MG63 (cell line): ENCODE data around the gene DLG2. TPM values are rescaled to one million over a fixed set of nuclear protein-coding genes. Genes with fewer than 3 reads are reported as not detected.

Experiments used
- DNase-seq: peaks from one replicate; pipeline ENCODE4 v3.0.0-alpha.2; 2020
- H3K27me3 ChIP-seq: fragments of 250-450 bp; sonication (Bioruptor Pico); 2 replicates; pipeline ENCODE4 v1.5.1; 2020; ENCODE audit warnings: mild to moderate bottlenecking, moderate library complexity
- H3K36me3 ChIP-seq: fragments of 250-450 bp; sonication (Bioruptor Pico); 2 replicates; pipeline ENCODE4 v1.5.1; 2020; ENCODE audit warnings: mild to moderate bottlenecking, moderate library complexity
- H3K4me3 ChIP-seq: fragments of 250-450 bp; sonication (Bioruptor Pico); 2 replicates; pipeline ENCODE4 v1.5.1; 2020; ENCODE audit warnings: mild to moderate bottlenecking, moderate library complexity
- H3K9me3 ChIP-seq: fragments of 250-450 bp; sonication (Bioruptor Pico); 2 replicates; pipeline ENCODE4 v1.5.1; 2020; ENCODE audit warnings: mild to moderate bottlenecking, moderate library complexity
- total RNA-seq: library from RNA; depleted of rRNA; stranded (reverse); fragments of >200 nt; shearing (Covaris generic); gene quantifications from 2 replicates; pipeline ENCODE4 v1.2.3, GENCODE V29; 2014; ENCODE audit warnings: low replicate concordance

The DLG2 gene
- total RNA-seq, 1 experiment from 2014 or later = 0.10 TPM

DNA sequence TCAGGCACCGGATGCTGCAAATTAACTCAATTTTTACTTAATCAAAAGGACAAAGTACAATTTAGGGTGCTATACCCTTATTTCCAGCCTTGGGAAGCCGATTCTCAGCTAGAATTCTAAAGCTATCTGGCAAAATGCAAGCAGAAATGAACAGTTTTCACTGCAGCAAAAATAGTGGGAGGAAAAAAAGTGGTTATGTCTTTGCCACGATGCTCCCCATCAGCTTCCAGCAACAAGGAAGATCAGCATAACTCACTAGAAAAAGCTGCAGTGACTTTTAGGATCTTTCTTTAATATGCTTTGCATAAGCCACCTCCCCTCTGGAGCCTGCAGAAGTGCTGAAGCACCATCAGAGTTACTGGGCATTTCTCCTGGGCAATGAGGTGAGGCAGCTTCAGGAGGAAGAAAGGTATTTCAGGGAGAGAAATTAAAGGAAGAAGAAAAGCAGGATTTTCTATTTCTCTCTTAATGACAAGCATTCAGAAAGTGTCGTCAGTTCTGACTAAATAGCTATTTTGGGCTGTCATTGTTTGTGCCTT lies 702.9 kb downstream of the DLG2 start:
- no peak for DNase-seq
- H3K27me3 ChIP-seq = peaks cover 11% of the 10 kb centered on the region
- H3K36me3 ChIP-seq = no peaks in the 10 kb centered on the region
- no peaks in the 10 kb centered on the region for H3K9me3 ChIP-seq
- H3K4me3 ChIP-seq = no peak overlapping the region

DNA sequence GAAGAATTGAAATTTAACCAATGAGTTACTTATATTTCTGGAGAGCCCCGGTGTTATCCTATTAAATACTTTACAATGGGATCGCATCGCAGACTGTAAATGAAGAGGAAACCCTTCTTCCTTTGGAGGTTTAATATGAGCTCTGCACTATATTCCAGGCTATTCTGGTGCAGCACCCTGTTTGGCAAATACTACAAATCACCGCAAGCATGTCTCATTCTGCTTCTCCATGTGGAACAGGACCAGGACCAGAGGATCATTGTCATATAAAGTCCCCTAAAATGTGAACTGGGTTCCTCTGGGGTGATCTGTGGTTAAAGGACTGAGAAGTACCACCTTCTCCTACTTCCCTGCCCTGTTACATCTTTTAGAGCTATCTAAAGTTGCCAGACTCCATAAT lies 703.7 kb downstream of the DLG2 start:
- Histone ChIP-seq H3K36me3 (no peaks in the 10 kb centered on the region), H3K27me3 (peaks cover 11% of the 10 kb centered on the region), H3K9me3 (no peaks in the 10 kb centered on the region), H3K4me3 (no peak overlapping the region)
- no peak for DNase-seq

DNA sequence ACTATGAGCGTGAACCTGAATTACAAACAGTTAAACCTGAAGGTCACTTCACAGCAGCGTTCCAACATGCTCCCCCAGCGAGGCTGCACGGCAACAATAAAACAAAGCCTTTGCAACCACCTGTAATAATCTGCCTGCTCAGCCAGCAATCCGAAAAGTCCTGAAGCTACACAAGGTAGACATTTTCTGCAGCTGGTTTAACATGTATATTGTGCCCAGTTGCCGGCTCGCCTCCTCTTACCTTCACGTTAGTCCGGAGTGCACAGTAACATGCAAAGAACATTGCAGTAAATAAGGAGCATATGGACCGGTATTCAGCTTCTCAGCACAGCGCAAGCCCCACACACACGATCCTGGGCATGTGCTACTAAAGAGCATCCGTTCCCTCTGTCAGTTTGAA lies 704.3 kb downstream of the DLG2 start:
- Histone ChIP-seq H3K9me3 (no peaks in the 10 kb centered on the region), H3K36me3 (no peaks in the 10 kb centered on the region), H3K27me3 (peaks cover 11% of the 10 kb centered on the region), H3K4me3 (no peak overlapping the region)
- DNase-seq = no peak

DNA sequence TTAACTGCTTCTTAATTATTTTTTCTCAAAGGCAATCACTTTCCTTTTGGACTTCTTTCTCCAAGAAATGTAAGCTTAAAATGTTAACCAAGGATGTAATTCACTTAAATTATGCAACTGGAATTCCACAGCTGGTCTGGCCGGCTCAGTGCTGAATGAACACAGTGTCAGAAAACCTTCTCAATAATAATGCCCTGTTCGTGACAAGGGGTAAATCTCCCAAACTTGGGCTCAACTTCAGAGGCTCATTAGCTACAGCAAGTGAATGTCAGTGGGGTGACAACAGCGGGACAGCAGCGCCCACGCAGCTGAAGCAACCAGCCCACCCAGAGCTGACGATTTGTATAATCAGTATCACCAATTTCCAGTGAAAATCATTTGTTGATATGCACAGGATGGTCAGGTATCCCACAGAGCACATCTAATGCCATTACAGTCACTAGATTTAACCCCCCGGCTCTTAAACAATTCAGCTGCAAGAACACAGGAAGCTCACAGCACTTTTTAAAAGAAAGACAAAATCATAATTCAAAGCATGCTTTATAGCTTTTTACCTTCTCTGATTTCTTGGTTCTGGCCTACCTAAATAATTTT lies 704.8 kb downstream of the DLG2 start:
- H3K9me3 ChIP-seq = no peaks in the 10 kb centered on the region
- H3K27me3 ChIP-seq = peaks cover 11% of the 10 kb centered on the region
- no peaks in the 10 kb centered on the region for H3K36me3 ChIP-seq
- no peak overlapping the region for H3K4me3 ChIP-seq
- DNase-seq = no peak

DNA sequence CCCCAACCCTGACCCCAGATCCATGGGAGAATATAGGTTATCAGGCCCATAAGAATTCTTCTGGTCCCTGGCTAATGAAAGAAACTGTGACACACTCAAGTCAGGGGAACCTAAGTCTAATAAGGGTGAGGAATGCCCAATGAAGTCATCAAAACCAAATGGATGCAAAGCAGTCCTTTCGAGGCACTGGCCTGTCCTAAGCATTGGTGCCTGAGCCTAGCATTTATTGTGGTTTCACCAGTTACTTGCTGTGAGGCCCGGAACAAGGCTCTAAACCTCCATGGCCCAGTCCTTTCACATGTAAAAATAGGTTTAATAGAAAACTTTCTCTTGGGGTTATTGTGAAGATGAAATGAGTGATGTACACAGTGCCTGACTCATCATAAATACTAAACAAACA lies 712.6 kb downstream of the DLG2 start:
- Histone ChIP-seq H3K27me3 (no peaks in the 10 kb centered on the region), H3K36me3 (no peaks in the 10 kb centered on the region), H3K4me3 (no peak overlapping the region), H3K9me3 (no peaks in the 10 kb centered on the region)
- DNase-seq = no peak

DNA sequence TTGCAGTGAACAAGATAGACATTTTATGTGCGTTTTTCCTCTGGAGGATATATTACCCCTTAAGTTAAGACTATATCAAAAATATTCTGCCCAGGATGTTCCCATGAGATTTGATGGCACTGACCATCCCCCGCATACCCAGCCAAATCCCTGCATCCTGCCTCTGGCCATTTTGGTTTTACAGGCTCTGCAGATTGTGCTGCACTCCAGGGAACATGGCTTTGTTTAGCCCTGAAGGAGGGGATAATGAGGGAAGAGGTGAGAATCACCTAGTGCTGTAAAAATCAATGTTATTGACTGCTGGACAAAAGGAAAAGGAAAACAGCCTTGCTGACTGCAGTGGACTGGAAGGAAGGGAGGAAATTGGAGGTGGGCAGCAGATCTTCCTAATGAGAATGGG lies 717.4 kb downstream of the DLG2 start:
- no peaks in the 10 kb centered on the region for H3K36me3 ChIP-seq
- H3K27me3 ChIP-seq = no peaks in the 10 kb centered on the region
- H3K4me3 ChIP-seq = no peak overlapping the region
- H3K9me3 ChIP-seq = no peaks in the 10 kb centered on the region
- DNase-seq = no peak

DNA sequence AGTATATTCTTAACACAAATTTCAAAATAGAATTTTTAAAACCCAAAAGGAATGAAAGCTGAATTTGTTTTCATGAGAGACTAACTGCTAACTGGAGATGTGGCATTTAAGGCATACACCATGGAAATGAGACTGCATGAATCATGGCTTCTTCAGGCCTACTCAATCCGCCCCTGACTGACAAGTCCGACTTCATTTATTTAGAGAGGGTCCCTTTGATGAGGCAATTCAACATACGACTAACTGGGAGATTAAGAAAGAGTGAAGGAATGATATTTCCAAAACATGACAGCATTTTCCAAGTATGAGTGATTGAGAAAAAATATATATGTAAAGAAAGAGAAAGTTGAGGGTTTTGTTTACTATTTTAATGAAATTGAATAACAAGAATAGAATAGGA lies 720.1 kb downstream of the DLG2 start:
- no peaks in the 10 kb centered on the region for H3K9me3 ChIP-seq
- peak; percentile 25 for DNase-seq
- H3K4me3 ChIP-seq = no peak overlapping the region
- H3K36me3 ChIP-seq = no peaks in the 10 kb centered on the region
- no peaks in the 10 kb centered on the region for H3K27me3 ChIP-seq

DNA sequence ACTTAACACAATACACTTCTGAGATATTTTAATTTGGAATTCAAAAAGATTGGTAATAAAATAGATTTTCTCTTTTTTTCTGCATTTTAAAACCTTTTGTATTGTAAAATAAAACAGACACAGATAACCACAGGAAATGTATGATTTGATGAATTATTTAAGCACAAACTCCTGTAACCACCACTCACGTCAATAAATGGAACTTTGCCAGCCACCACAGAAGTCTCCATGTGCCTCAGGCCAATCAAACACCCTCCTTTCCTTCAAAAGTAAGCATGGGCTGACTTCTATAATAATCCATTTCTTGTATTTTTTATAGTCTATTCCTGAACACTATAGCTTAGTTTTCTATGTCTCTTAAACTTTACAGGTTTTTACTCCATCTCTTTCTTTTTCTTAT lies 721.7 kb downstream of the DLG2 start:
- DNase-seq = no peak

DNA sequence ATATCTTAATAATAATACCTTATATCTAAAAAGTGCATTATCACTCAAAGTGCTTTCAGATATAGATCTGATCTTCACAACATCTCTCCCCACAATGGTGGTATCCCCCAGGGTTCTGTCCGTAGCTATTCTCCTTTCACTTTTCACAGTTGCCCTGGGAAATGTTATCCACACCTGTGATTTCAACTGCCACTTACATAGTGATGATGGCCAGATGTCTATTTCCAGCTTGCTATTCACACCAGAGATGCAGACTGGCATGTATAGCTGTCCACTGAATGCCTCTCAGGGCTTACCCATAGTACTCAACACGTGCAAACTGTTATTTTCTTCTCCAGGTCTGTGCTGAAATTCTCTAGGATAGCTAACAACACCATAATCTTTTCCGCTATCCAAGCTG lies 724.7 kb downstream of the DLG2 start:
- no peaks in the 10 kb centered on the region for H3K9me3 ChIP-seq
- no peaks in the 10 kb centered on the region for H3K27me3 ChIP-seq
- no peaks in the 10 kb centered on the region for H3K36me3 ChIP-seq

More for the DNA sequence above, 721.7 kb downstream of the DLG2 start:
- no peaks in the 10 kb centered on the region for H3K27me3 ChIP-seq
- no peaks in the 10 kb centered on the region for H3K36me3 ChIP-seq
- no peaks in the 10 kb centered on the region for H3K9me3 ChIP-seq
- H3K4me3 ChIP-seq = no peak overlapping the region

DNA sequence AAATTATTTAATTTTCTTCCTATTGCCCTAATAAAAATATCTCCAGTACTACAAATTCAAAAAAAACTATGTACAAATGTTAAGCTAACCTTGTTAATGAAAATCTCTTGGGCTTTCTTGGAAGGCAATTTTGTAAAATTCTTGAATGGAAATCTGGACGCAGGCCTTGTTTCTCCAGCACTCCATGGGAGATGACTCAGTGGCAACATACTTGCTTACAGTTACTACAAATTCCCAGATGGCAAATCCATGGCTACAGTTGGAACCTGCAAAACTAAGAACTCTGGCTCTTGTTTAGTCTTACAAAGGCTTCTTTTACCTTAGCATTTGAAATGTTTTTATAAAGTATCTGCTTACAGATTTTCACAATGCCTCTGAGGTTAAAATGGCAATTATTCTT lies 725.2 kb downstream of the DLG2 start:
- H3K9me3 ChIP-seq = no peaks in the 10 kb centered on the region
- no peaks in the 10 kb centered on the region for H3K27me3 ChIP-seq
- DNase-seq = no peak
- no peak overlapping the region for H3K4me3 ChIP-seq
- no peaks in the 10 kb centered on the region for H3K36me3 ChIP-seq

More for the DNA sequence above, 724.7 kb downstream of the DLG2 start:
- H3K4me3 ChIP-seq = no peak overlapping the region
- DNase-seq = no peak

DNA sequence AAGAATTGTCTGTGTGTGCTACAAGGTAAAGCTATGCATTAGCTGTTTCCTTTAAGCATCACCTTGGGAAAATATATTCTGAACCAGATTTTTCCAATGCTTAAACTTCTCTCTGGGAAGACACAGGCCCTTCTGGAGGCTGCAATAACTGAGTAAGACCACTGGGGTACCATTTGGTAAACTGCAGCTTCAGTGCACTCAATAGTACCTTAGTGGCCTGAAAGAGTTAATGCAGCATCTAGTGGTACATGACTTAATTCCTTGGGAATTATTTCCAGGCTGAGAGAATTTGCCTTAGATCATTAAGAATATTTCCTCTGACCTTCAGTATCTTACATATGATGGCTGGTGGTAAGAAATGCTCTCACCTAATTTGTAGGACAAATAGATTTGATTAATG lies 727.4 kb downstream of the DLG2 start:
- no peak for DNase-seq
- Histone ChIP-seq H3K27me3 (no peaks in the 10 kb centered on the region), H3K36me3 (no peaks in the 10 kb centered on the region), H3K4me3 (no peak overlapping the region), H3K9me3 (no peaks in the 10 kb centered on the region)

DNA sequence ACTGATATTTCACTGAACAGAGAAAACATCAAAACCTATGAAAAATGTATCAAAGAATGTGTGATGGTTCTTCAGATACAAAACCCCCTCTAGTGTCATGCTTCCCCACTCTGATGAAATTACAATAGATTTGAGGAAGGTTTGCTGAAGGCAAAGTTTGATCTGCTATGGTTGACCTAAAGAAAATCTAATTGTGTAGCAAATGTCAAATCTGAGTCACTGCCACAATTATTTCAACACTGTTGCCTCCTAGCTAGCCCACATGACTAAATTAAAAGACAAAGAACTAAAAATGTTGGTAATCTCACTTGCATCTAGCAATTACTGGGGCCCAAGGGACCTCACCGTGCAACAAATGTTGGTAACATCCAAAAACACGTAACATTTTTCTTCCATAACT lies 728.0 kb downstream of the DLG2 start:
- no peak for DNase-seq
- Histone ChIP-seq H3K36me3 (no peaks in the 10 kb centered on the region), H3K9me3 (no peaks in the 10 kb centered on the region), H3K27me3 (no peaks in the 10 kb centered on the region), H3K4me3 (no peak overlapping the region)

DNA sequence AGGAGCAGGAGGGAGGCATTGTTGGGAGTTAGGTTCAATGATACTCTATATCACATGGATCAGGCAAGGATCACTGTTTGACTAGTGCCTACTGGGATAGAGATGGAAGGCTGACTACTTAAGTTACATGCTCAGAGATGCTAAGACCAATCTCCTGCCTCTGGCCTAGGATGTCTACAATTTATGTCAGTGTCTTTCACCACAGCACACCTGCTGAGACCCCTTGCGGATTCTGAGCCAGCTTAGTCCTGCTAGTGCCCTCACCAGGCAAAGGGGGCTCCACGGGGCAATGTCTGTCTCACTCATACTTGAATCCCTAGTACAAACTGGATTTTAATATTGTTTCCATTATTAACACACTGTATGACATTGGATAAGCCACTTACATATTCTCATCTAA lies 732.5 kb downstream of the DLG2 start:
- H3K27me3 ChIP-seq = no peaks in the 10 kb centered on the region
- no peak for DNase-seq
- H3K4me3 ChIP-seq = no peak overlapping the region
- H3K36me3 ChIP-seq = no peaks in the 10 kb centered on the region
- no peaks in the 10 kb centered on the region for H3K9me3 ChIP-seq

DNA sequence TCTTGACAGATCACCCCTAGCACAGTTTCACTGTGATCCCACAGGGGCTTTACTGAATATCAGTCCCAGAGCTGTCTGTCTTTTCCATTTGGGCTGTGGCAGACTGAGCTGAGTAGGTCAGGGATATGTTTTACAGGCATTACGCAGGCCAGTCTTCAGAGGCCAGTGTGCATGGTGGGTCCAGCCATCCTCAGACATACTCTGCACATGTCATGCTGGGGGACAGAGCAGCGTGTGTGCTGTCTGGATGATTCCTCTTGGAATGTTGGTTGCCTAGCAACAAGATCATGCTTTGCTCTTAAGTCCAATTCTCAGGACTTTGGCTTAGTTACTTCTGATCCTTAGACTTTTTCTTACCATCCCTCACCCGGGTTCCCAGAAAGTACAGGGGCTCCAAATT lies 736.5 kb downstream of the DLG2 start:
- Histone ChIP-seq H3K4me3 (no peak overlapping the region), H3K36me3 (no peaks in the 10 kb centered on the region), H3K27me3 (no peaks in the 10 kb centered on the region), H3K9me3 (no peaks in the 10 kb centered on the region)
- no peak for DNase-seq

DNA sequence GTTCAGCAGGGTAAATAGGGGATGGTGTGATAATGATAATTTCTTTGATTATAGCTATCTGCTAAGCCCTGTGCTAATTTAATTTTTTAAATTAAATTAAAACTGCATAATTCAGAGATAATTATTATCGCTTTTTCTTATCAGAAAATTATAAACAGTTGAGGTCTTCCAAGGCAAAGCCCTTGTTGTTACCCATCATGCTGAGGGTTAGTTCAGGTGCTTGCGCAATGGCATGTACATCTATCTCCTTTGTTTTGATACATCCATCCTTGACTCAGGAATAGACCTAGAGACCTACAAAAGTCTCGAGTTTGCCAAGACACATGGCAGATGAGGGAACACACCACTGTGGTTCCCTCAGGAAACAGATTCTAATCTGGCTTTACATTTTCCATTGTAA lies 737.6 kb downstream of the DLG2 start:
- no peak overlapping the region for H3K4me3 ChIP-seq
- H3K9me3 ChIP-seq = no peaks in the 10 kb centered on the region
- no peaks in the 10 kb centered on the region for H3K27me3 ChIP-seq
- no peak for DNase-seq
- H3K36me3 ChIP-seq = no peaks in the 10 kb centered on the region

DNA sequence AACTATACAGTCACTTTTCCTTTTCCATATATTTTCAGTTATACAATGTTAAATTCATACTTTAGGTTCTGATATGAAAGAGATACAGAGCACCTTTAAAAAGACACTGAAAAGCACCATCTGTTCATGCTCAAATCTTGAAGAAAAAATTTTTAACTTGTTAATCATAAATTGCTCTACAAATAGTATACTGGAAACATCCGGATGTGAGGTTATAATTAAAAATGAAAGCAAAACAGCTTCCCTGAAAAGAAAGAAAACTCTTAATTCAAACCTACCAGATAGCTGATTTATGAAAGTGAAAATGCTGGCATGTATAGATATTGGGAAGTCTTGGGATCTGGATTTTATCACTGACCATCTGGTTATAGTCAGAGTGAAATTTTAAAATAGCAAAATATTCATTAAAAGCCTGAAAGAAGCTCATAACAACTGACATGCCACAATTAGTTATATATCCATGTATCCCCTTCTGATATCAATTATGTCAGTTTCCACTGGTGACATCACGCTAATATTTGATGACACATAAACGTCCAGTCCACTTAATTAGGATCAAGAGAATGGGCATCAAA lies 740.0 kb downstream of the DLG2 start:
- H3K36me3 ChIP-seq = no peaks in the 10 kb centered on the region
- H3K4me3 ChIP-seq = no peak overlapping the region
- H3K27me3 ChIP-seq = no peaks in the 10 kb centered on the region
- H3K9me3 ChIP-seq = no peaks in the 10 kb centered on the region
- no peak for DNase-seq

DNA sequence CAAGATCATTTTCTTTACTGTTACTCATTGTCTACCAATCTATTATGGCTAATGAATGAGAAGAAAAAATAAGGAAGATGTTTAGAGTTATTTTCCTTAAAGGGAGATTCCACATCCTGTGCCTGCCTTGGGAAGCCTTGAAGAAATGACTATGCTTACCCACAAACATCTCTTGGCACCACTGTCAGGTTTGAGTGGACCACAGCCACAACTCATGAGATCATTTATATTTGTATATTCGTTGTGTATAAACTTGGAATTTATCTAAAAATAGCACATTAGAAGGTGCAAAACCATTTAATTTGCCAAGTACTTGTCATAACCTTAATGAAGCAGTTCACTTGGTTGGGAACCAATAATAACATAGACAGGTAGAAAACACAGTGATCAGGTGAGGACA lies 740.8 kb downstream of the DLG2 start:
- Histone ChIP-seq H3K27me3 (no peaks in the 10 kb centered on the region), H3K4me3 (no peak overlapping the region), H3K9me3 (no peaks in the 10 kb centered on the region), H3K36me3 (no peaks in the 10 kb centered on the region)
- DNase-seq = no peak

DNA sequence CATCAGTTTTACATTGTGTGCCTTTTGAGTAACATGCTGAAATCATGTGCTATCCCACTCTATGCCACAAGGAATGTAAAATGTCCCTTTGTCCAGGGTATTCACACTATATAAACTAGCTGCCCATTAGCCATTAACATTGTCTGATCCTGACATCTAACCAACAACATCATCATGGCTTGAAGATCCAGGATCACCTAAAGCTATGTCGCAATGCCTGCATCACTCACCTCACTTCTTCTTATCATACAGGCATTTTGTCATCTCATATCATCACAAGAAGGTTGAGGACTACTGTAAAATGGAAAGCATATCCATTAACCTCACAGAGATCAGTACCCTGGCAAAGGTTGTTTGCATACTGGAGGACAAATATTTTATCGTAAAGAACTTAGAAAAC lies 742.3 kb downstream of the DLG2 start:
- Histone ChIP-seq H3K4me3 (no peak overlapping the region), H3K36me3 (no peaks in the 10 kb centered on the region), H3K27me3 (no peaks in the 10 kb centered on the region), H3K9me3 (no peaks in the 10 kb centered on the region)
- DNase-seq = no peak
